Measurements from ENCODE around the gene TMPRSS11D. TPM values are rescaled to one million over a fixed set of nuclear protein-coding genes. Genes with fewer than 3 reads are reported as not detected.

TMPRSS11D gene
- total and polyA plus RNA-seq, 2 of the 8 experiments (the other 6 are each of a cell fraction or from before 2014, with no cell fraction given), result not detected

DNA sequence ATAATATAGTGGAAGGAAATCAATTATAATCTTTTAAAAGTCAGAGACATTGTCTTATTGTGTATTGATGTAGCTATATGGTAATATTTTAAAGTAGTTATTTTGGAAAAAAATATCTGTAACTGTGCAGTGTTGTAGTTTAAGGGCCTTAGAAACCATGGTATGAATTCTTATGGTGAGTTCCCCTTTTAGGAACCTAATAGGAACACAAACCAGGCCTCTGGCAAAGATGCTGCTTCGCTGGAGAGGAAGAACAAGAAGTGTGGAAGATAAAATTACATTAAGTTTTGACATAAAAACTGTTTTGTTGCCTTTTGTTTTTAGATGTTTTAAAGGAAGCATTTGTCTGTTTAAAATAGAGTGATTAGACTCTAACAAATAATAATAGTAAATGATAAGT lies 10.9 kb upstream of the TMPRSS11D start:
- Histone ChIP-seq H3K56ac (replicated peaks; ENCODE audit: insufficient read length, low read depth, low read length) (no peak overlapping the region), H3K4me1 (replicated peaks in 1 of 4; ENCODE audit: control insufficient read depth in 3 of 4, insufficient read depth in 4 of 4, low read length in 3 of 4) (no peaks in the 10 kb centered on the region; a peak in 1 of 7 replicates), H2BK120ac (replicated peaks; ENCODE audit: low read depth, low read length) (no peak overlapping the region), H3K14ac (ENCODE audit: insufficient read length) (no peak overlapping the region), H4K5ac (ENCODE audit: insufficient read length, low read depth, low read length) (no peak overlapping the region), H3K79me2 (ENCODE audit: control insufficient read depth in 1 of 2, insufficient read depth in 2 of 2, low read length in 2 of 2) (no peaks in the 10 kb centered on the region), H2AFZ (ENCODE audit: low read length) (no peak overlapping the region), H2BK12ac (ENCODE audit: low read depth, low read length) (no peak overlapping the region), H3K23me2 (ENCODE audit: low read depth, low read length) (no peaks in the 10 kb centered on the region), H3K36me3 (ENCODE audit: control insufficient read depth in 2 of 4, insufficient read depth in 4 of 4, low read length in 3 of 4) (no peaks in the 10 kb centered on the region), H3K27ac (ENCODE audit: low read depth, low read length) (no peak overlapping the region), H2AK5ac (ENCODE audit: low read depth, low read length) (no peak overlapping the region), H3K9ac (replicated peaks in 1 of 4; ENCODE audit: extremely low read depth in 1 of 4, low read depth in 3 of 4, low read length in 3 of 4) (no peak overlapping the region), H3K23ac (ENCODE audit: insufficient read length) (no peak overlapping the region), H4K8ac (ENCODE audit: extremely low read depth, insufficient read depth, low read length) (no peak overlapping the region), H4K20me1 (replicated peaks in 1 of 2; ENCODE audit: control insufficient read depth in 1 of 2, insufficient read depth in 2 of 2, low read length in 2 of 2) (no peaks in the 10 kb centered on the region), H3K9me3 (ENCODE audit: insufficient read depth in 2 of 2, low read depth in 1 of 2, low read length in 1 of 2) (peaks cover 0 to 7% of the 10 kb centered on the region in 2 experiments; a peak in 1 of 4 replicates), H3K4me2 (ENCODE audit: insufficient read depth in 1 of 2, low read depth in 2 of 2, low read length in 2 of 2) (no peak overlapping the region), H3K79me1 (ENCODE audit: low read depth, low read length) (no peaks in the 10 kb centered on the region), H3K18ac (ENCODE audit: extremely low read depth, low read length) (no peak overlapping the region), H4K91ac (replicated peaks; ENCODE audit: insufficient read length, low read length) (no peak overlapping the region), H3K27me3 (replicated peaks in 1 of 4; ENCODE audit: control insufficient read depth in 3 of 4, extremely low read depth in 1 of 4, insufficient read depth in 3 of 4, low read length in 3 of 4) (peaks cover 0 to 1% (median 0%) of the 10 kb centered on the region in 4 experiments; a peak in 1 of 7 replicates), H3K4me3 (ENCODE audit: extremely low read depth in 1 of 4, insufficient read depth in 2 of 4, low read depth in 3 of 4, low read length in 4 of 4) (no peak overlapping the region), H3K4ac (replicated peaks; ENCODE audit: insufficient read length, low read depth, low read length) (no peak overlapping the region), H2BK15ac (ENCODE audit: low read length) (no peak overlapping the region), H2BK20ac (ENCODE audit: low read length) (no peak overlapping the region), H2BK5ac (ENCODE audit: low read depth, low read length) (no peak overlapping the region)
- DNase-seq (ENCODE audit: low read depth in 1 of 2, low spot score in 2 of 2) (no peak), FAIRE-seq (no peak)
- POLR2A ChIA-PET (ENCODE audit: partially characterized antibody), result no interaction called here
- TF ChIP-seq SIRT6 (IDR thresholded peaks at IDR 0.05; ENCODE audit: low read length), result no peak
- WGBS, 2 experiments (ENCODE audit: extremely low coverage in 1 of 2, insufficient coverage in 1 of 2, insufficient read length in 1 of 2, insufficient replicate concordance in 2 of 2, low coverage in 1 of 2, low lambda C conversion rate in 2 of 2, missing lambda C conversion rate in 1 of 2), result 78% methylated on average over 1 of the region's 1 CpG; no CpG with 5 or more reads in 1 of the 2 experiments
- CTCF ChIA-PET (ENCODE audit: partially characterized antibody), result interaction anchor here (1.9 kb wide), 1 partner anchor 17 kb away, joined by 5 read pairs; no protein-coding TSS in a partner anchor
